ENCODE data around the gene HBA1. TPM values are rescaled to one million over a fixed set of nuclear protein-coding genes. Genes with fewer than 3 reads are reported as not detected.
"Not testable (repeated sequence)": the region's sequence is repeated elsewhere in the genome, so short reads cannot be mapped to it uniquely, and the experiment has no call there.

HBA1 gene
- total and polyA plus RNA-seq, 9 of the 15 experiments (the other 6 are each of a cell fraction or from before 2014, with no cell fraction given): 128 to 2,388 (median 380) TPM

DNA sequence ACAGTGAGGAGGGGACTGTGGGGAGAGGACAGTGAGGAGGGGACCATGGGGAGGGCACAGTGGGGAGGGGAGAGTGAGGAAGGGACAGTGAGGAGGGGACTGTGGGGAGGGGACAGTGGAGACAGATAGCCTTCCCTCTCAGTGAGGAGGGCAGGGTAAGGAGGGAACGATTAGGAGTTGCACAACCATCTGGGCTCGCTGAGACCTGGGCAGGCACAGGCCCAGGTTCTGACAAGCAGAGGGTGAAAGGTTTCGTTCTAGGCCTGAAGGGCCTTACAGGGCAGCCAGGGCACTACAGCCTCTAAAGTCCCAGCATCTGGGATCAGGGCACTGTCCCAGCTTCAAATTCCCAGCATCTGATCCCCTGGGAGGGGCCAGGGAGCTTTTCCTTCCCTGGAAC is 12.8 kb upstream of the HBA1 start:
- H3K36me3 ChIP-seq (ENCODE audit: control insufficient read depth, insufficient read depth, low read length); H3K79me2 ChIP-seq (ENCODE audit: control insufficient read depth, insufficient read depth, low read length); H3K4me2 ChIP-seq (ENCODE audit: insufficient read depth, low read length); H3K4me3 ChIP-seq; BruUV-seq (replicated peaks); H3K9me1 ChIP-seq (ENCODE audit: control insufficient read depth, insufficient read depth, low read length); intact Hi-C loops (cut with micrococcal nuclease); H2AFZ ChIP-seq (ENCODE audit: low read depth, low read length); H4K20me1 ChIP-seq (replicated peaks; ENCODE audit: control insufficient read depth, insufficient read depth, low read length); H3K27ac ChIP-seq (ENCODE audit: extremely low read depth, low read depth, low read length); CTCF ChIA-PET (ENCODE audit: low intra/inter-chr PET ratio); H3K27me3 ChIP-seq (ENCODE audit: control insufficient read depth in 2 of 2, insufficient read depth in 2 of 2, low read length in 2 of 2); in situ Hi-C loops (cut with MboI); H3K9me3 ChIP-seq (replicated peaks; ENCODE audit: control insufficient read depth, insufficient read depth, low read depth, low read length); POLR2A ChIA-PET: not testable (repeated sequence)
- Histone ChIP-seq H3K4me1 (replicated peaks in 1 of 2; ENCODE audit: control insufficient read depth in 2 of 2, insufficient read depth in 2 of 2, low read length in 2 of 2) (peaks cover 6 to 71% of the 10 kb centered on the region in 2 experiments; a peak in 4 of 5 replicates), H3K9ac (ENCODE audit: insufficient read depth in 1 of 2, low read depth in 2 of 2, low read length in 2 of 2) (peak overlapping the region in 1 of 2 experiments; percentile 36; a peak in 1 of 4 replicates)
- 17% methylated on average over 1 of the region's 3 CpGs for WGBS (ENCODE audit: insufficient coverage, low coverage, missing lambda C conversion rate)
- FAIRE-seq: peak; percentile 93
- peak in 2 of 4 experiments; percentile 10 to 14 for DNase-seq (ENCODE audit: extremely low read depth in 1 of 4, low spot score in 3 of 4)
- ATAC-seq: peak; percentile 71
- TF ChIP-seq CEBPB (tag; IDR thresholded peaks at IDR 0.05): peak; percentile 82

GRCh38 chr16:164134-164823 is 12.2 kb upstream of the HBA1 start:
- H3K27ac ChIP-seq (ENCODE audit: extremely low read depth, low read depth, low read length); in situ Hi-C loops (cut with MboI); POLR2A ChIA-PET; H3K36me3 ChIP-seq (ENCODE audit: control insufficient read depth, insufficient read depth, low read length); BruUV-seq (replicated peaks); H3K4me2 ChIP-seq (ENCODE audit: insufficient read depth, low read length); H3K9me1 ChIP-seq (ENCODE audit: control insufficient read depth, insufficient read depth, low read length); DNase-seq (ENCODE audit: extremely low read depth in 1 of 4, low spot score in 3 of 4); H3K4me3 ChIP-seq; FAIRE-seq; intact Hi-C loops (cut with micrococcal nuclease); H4K20me1 ChIP-seq (replicated peaks; ENCODE audit: control insufficient read depth, insufficient read depth, low read length); H3K9ac ChIP-seq (ENCODE audit: insufficient read depth in 1 of 2, low read depth in 2 of 2, low read length in 2 of 2); H2AFZ ChIP-seq (ENCODE audit: low read depth, low read length); H3K79me2 ChIP-seq (ENCODE audit: control insufficient read depth, insufficient read depth, low read length); H3K9me3 ChIP-seq (replicated peaks; ENCODE audit: control insufficient read depth, insufficient read depth, low read depth, low read length); CTCF ChIA-PET (ENCODE audit: low intra/inter-chr PET ratio); H3K27me3 ChIP-seq (ENCODE audit: control insufficient read depth in 2 of 2, insufficient read depth in 2 of 2, low read length in 2 of 2): not testable (repeated sequence)
- peak; percentile 82 for ATAC-seq
- H3K4me1 ChIP-seq (replicated peaks in 1 of 2; ENCODE audit: control insufficient read depth in 2 of 2, insufficient read depth in 2 of 2, low read length in 2 of 2): peaks cover 10 to 76% of the 10 kb centered on the region in 2 experiments; a peak in 4 of 5 replicates
- WGBS (ENCODE audit: insufficient coverage, low coverage, missing lambda C conversion rate): no CpG with 5 or more reads among the region's 80 CpGs
